Choroid plexus epithelial cell (primary cell): Measurements from ENCODE around the gene SLC22A23.

Experiments
- DNase-seq: peaks from one replicate; pipeline ENCODE4 v3.0.0-alpha.2; 2010; ENCODE audit warnings: low read depth
- H3K4me3 ChIP-seq: 2 replicates; pipeline ENCODE4 v1.5.1; 2011; ENCODE audit warnings: low read depth, mild to moderate bottlenecking, control low read depth, low read length, moderate library complexity
- CTCF ChIP-seq: conservative IDR thresholded peaks from 2 replicates; pipeline ENCODE4 v1.5.1; 2011; ENCODE audit warnings: low read depth, mild to moderate bottlenecking, control low read depth, inconsistent platforms, low read length, moderate library complexity

Gene SLC22A23

GRCh38 chr6:3231247-3232016 lies 225.4 kb downstream of the SLC22A23 start:
- no peak for TF ChIP-seq CTCF
- peak; percentile 76 for DNase-seq
- H3K4me3 ChIP-seq = peak overlapping the region; percentile 66

- peak; percentile 46 for DNase-seq
- peak overlapping the region; percentile 66 for H3K4me3 ChIP-seq
- TF ChIP-seq CTCF = no peak
These were observed 226.0 kb downstream of the SLC22A23 start for GRCh38 chr6:3230900-3231246.

GRCh38 chr6:3230256-3230882 lies 226.5 kb downstream of the SLC22A23 start:
- no peak overlapping the region for H3K4me3 ChIP-seq
- no peak for TF ChIP-seq CTCF
- DNase-seq = no peak

GRCh38 chr6:3229566-3230178 lies 227.2 kb downstream of the SLC22A23 start:
- DNase-seq = no peak
- TF ChIP-seq CTCF = no peak
- no peak overlapping the region for H3K4me3 ChIP-seq

GRCh38 chr6:3228771-3229565 lies 227.9 kb downstream of the SLC22A23 start:
- DNase-seq = peak; percentile 39
- H3K4me3 ChIP-seq = peak overlapping the region; percentile 26
- no peak for TF ChIP-seq CTCF

- DNase-seq = no peak
- H3K4me3 ChIP-seq = no peak overlapping the region
- TF ChIP-seq CTCF = no peak
These were observed 228.7 kb downstream of the SLC22A23 start for GRCh38 chr6:3228046-3228671.
